Activated T-cell treated with anti-CD3 and anti-CD28 coated beads, Interleukin-2, amount 50 U/mL, for 4 hours (primary cell): Measurements from ENCODE around the gene ALLC. TPM values are rescaled to one million over a fixed set of nuclear protein-coding genes. Genes with fewer than 3 reads are reported as not detected.
"Not testable (repeated sequence)": the region's sequence is repeated elsewhere in the genome, so short reads cannot be mapped to it uniquely, and the experiment has no call there.

Experiments
- ATAC-seq, 2 donors: fragments of 200-7000 bp; cut with Tn5 transposase; one replicate each; pipeline ENCODE4 v1.10.0; 2021
- DNase-seq: peaks from one replicate; pipeline ENCODE4 v3.0.0-alpha.2; 2020
- H3K27me3 Mint-ChIP-seq: one replicate; pipeline ENCODE4 v1.8.0; 2021; ENCODE audit warnings: low read depth, mixed read lengths
- H3K36me3 Mint-ChIP-seq: one replicate; pipeline ENCODE4 v1.8.0; 2022; ENCODE audit warnings: mixed read lengths; ENCODE audit not compliant: insufficient read depth
- H3K4me1 Mint-ChIP-seq: one replicate; pipeline ENCODE4 v1.8.0; 2021; ENCODE audit warnings: low read depth, mixed read lengths
- H3K4me3 Mint-ChIP-seq: one replicate; pipeline ENCODE4 v1.8.0; 2021; ENCODE audit warnings: mild to moderate bottlenecking, moderate library complexity, mixed read lengths
- H3K9me3 Mint-ChIP-seq: one replicate; pipeline ENCODE4 v1.8.0; 2021; ENCODE audit warnings: mixed read lengths
- total RNA-seq, 3 donors: library from RNA; stranded (reverse); gene quantifications; one replicate each; pipeline ENCODE4 v1.2.1, GENCODE V29; 2021

ALLC gene
- total RNA-seq, 3 donors from 2014 or later: not detected

DNA sequence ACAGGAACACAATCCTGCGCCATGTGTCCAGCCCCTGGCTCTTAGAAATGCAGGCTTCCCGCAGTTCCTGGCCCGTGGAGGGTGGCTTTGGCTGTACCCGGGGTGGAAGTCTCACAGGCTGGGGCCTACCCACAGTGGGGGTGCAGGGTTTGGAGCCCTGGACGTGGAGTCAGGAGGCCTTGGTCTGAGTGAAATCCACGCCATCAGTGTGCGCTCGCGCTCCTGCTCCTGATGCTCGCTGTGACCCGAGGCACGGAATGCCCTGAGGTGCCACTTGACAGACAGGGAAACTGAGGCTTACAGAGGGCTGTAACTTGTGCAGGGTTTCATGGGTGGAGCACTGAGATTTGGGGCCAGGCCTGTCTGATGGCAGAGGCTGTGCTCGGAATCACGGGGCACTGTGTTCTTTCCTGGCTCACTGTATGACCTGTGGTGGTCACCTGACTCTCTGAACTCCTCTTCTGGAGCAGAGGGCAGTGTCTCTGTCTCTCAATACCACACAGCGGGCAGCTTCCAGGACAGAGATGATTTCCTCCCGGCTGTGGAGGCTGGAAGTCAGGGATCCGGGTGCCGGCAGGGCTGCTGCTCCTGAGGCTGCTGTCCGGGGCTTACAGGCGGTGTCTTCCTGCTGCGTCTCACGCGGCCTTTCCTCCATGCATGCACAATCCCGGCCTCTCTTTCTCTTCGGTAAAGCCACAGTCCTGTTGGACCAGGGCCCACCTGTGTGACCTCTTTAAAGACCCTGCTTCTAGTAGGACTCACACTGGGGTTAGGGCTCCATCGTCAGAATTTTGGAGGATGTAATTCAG, 25.9 kb upstream of the ALLC start:
- Mint-ChIP-seq H3K4me3 (no peak overlapping the region), H3K36me3 (peaks cover 6% of the 10 kb centered on the region), H3K27me3 (no peaks in the 10 kb centered on the region), H3K9me3 (no peaks in the 10 kb centered on the region), H3K4me1 (no peaks in the 10 kb centered on the region)
- no peak for ATAC-seq
- no peak for DNase-seq

DNA sequence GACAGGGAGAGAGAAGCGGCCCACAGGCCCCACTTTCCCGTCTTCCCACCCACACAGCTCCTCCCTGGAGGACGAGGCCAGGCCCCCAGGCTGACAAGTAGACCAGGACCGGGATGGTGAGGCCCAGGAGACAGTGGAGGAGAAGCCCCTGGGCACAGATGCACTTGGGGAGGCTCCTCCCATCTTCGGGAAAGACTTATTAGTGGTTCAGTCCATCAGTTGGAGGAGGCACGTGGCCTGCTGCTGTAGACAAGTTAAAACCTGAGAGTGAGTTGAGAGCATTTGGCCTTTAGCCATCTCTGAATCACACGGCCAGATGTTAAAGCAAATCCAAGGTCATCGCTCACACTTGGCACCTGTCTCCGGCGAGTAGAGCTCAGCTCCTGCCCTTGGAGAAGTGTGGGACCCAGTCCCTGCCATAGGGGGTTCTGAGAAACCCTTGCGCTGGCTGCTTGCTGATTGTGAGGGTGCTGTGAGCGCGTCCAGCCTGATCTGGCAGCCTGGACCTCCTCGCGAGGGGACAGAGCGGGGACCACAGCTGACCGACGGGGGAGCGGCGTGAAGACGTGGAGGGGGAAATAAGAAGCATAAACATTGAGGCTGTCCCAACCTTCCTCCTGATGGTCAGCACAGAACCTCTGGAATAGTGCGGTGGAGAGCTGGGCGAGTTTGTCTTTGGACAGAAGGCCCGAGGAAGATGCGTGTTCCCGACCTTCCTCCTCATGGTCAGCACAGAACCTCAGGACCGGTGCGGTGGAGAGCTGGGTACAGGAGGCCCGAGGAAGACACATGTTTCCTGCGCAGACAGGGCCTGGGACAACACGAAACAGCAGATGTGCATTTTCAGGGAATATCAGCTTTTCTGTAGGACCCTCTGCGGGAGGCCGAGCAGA, 24.7 kb upstream of the ALLC start:
- no peaks in the 10 kb centered on the region for H3K9me3 Mint-ChIP-seq
- no peak for ATAC-seq
- no peaks in the 10 kb centered on the region for H3K27me3 Mint-ChIP-seq
- peaks cover 2% of the 10 kb centered on the region for H3K36me3 Mint-ChIP-seq
- no peaks in the 10 kb centered on the region for H3K4me1 Mint-ChIP-seq
- DNase-seq: no peak
- H3K4me3 Mint-ChIP-seq: no peak overlapping the region

- Mint-ChIP-seq H3K36me3 (peaks cover 2% of the 10 kb centered on the region), H3K9me3 (no peaks in the 10 kb centered on the region), H3K4me1 (no peaks in the 10 kb centered on the region), H3K4me3 (no peak overlapping the region), H3K27me3 (no peaks in the 10 kb centered on the region)
- DNase-seq (no peak), ATAC-seq (no peak)
Measured at GRCh38 chr2:3633982-3634595, 23.9 kb upstream of the ALLC start.

DNA sequence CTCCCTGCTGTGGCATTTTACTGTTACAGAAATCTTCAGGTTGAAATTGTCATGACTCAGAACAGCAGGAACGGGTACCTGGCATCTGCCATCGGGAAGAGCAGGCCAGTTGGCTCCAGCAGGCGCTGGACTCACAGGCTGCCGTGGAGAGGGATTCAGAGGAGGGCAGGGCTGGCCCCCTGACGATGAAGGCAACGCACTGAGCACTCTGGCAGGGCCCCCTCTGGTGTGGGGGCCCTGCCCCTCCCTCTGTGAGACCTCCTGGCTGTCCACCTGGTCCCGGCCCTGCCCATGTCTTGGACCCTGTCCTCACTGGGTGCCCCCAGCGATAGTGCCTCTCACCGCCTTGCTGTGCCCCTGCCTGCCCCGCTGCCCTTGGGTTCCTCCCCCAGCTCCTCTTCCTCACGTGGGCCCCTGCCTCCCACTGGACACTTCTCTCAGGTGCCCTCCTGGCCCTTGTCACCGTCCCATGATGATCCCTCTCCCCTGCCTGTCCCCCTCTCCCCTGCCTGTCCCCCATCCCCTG, 23.3 kb upstream of the ALLC start:
- Mint-ChIP-seq H3K27me3 (no peaks in the 10 kb centered on the region), H3K4me1 (no peaks in the 10 kb centered on the region), H3K4me3 (no peak overlapping the region), H3K9me3 (no peaks in the 10 kb centered on the region), H3K36me3 (peaks cover 2% of the 10 kb centered on the region)
- DNase-seq: no peak
- ATAC-seq: no peak

DNA sequence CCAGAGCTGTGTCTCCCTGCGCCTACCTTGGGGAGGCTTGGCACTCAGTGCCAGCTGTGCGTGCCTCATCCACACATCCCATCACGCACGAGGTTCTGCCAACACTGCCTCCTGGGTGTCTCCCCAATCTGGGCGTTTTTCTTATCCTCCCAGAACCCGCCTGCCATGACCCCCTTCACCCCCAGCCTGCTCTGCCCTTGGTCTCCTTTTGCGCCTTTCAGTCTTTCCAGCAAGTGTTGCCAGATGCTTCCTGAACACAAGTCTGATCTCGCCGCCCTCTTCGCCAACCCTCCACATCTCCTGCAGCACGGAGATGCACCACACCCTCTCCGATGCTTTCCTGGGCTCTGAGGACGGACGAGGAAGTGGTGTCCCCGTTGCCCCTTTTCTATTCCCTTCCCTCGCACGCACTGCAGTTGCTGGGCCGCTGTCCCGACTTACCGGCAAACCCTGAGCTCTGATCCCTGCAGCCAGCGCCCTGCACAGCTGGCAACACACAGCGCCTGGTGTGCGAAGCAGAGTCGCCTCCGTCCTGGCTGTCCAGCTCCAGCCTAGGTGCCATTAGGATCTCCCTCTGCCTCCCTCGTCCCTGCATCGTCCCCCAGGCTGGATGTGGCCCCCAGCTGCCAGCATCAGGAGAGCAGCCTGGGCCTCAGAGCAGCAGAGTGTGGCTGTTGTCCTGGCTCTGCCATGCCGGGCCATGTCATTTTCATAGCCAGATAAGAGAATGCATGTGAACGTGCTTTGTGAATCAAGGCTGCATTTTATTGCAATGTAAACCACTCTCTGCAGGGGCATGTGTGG, 22.6 kb upstream of the ALLC start:
- DNase-seq: no peak
- no peaks in the 10 kb centered on the region for H3K27me3 Mint-ChIP-seq
- ATAC-seq: no peak
- H3K4me3 Mint-ChIP-seq: no peak overlapping the region
- H3K36me3 Mint-ChIP-seq: peaks cover 2% of the 10 kb centered on the region
- no peaks in the 10 kb centered on the region for H3K4me1 Mint-ChIP-seq
- no peaks in the 10 kb centered on the region for H3K9me3 Mint-ChIP-seq

GRCh38 chr2:3635975-3636327, 22.0 kb upstream of the ALLC start:
- not testable (repeated sequence) for H3K27me3 Mint-ChIP-seq, H3K4me3 Mint-ChIP-seq, H3K4me1 Mint-ChIP-seq, H3K9me3 Mint-ChIP-seq, ATAC-seq, H3K36me3 Mint-ChIP-seq, DNase-seq

GRCh38 chr2:3636586-3637310, 21.3 kb upstream of the ALLC start:
- H3K4me3 Mint-ChIP-seq: no peak overlapping the region
- no peak for DNase-seq
- H3K27me3 Mint-ChIP-seq: no peaks in the 10 kb centered on the region
- no peaks in the 10 kb centered on the region for H3K9me3 Mint-ChIP-seq
- H3K36me3 Mint-ChIP-seq: peaks cover 2% of the 10 kb centered on the region
- ATAC-seq: no peak
- no peaks in the 10 kb centered on the region for H3K4me1 Mint-ChIP-seq

DNA sequence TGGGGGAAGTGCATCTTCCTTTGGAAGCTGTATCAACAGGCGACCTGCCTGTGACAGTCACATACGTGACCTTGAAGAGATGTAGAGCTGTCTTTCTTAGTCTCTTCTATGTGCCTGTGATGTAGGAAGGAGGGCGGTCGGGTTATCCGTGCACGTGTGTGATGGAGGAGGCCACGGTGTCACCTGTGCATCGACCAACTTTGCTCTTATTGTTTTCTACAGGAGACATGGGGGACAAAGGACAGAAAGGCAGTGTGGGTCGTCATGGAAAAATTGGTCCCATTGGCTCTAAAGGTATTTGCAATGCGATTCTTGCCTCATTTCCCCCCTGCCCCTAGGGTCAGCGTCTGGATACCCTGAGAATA, 20.7 kb upstream of the ALLC start:
- Mint-ChIP-seq H3K4me1 (no peaks in the 10 kb centered on the region), H3K36me3 (peaks cover 2% of the 10 kb centered on the region), H3K4me3 (no peak overlapping the region), H3K9me3 (no peaks in the 10 kb centered on the region), H3K27me3 (no peaks in the 10 kb centered on the region)
- ATAC-seq (no peak), DNase-seq (no peak)

GRCh38 chr2:3637692-3638455, 20.1 kb upstream of the ALLC start:
- Mint-ChIP-seq H3K4me1 (no peaks in the 10 kb centered on the region), H3K27me3 (no peaks in the 10 kb centered on the region), H3K9me3 (no peaks in the 10 kb centered on the region), H3K36me3 (peaks cover 2% of the 10 kb centered on the region), H3K4me3 (no peak overlapping the region)
- no peak for DNase-seq
- ATAC-seq: no peak

DNA sequence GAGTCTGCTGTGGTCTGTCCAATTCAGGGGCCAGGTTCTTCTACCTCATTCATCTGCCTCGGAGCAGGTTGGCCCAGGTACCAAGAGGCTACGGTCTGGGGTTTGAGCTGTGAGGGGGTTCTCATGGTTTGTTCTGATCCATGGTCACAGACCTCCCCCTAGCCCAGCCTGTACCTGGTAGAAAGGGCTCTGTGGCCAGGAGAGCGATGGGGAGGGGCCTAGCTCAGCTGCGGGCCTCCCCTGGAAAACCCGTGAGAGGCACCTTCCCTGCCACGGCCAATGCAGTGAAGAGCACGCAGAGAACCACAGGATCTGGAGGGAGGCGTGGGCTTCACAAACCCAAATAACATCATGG, 19.6 kb upstream of the ALLC start:
- H3K27me3 Mint-ChIP-seq: no peaks in the 10 kb centered on the region
- DNase-seq (no peak), ATAC-seq (no peak)
- no peaks in the 10 kb centered on the region for H3K9me3 Mint-ChIP-seq
- H3K36me3 Mint-ChIP-seq: peaks cover 1% of the 10 kb centered on the region
- H3K4me1 Mint-ChIP-seq: no peaks in the 10 kb centered on the region
- H3K4me3 Mint-ChIP-seq: no peak overlapping the region

GRCh38 chr2:3639015-3639630, 18.9 kb upstream of the ALLC start:
- H3K4me3 Mint-ChIP-seq: no peak overlapping the region
- H3K36me3 Mint-ChIP-seq: no peaks in the 10 kb centered on the region
- H3K9me3 Mint-ChIP-seq: no peaks in the 10 kb centered on the region
- no peaks in the 10 kb centered on the region for H3K4me1 Mint-ChIP-seq
- no peak for DNase-seq
- no peaks in the 10 kb centered on the region for H3K27me3 Mint-ChIP-seq
- no peak for ATAC-seq

GRCh38 chr2:3639653-3640052, 18.3 kb upstream of the ALLC start:
- H3K27me3 Mint-ChIP-seq: no peaks in the 10 kb centered on the region
- no peak for ATAC-seq
- no peaks in the 10 kb centered on the region for H3K4me1 Mint-ChIP-seq
- no peaks in the 10 kb centered on the region for H3K36me3 Mint-ChIP-seq
- DNase-seq: no peak
- no peak overlapping the region for H3K4me3 Mint-ChIP-seq
- no peaks in the 10 kb centered on the region for H3K9me3 Mint-ChIP-seq

- H3K27me3 Mint-ChIP-seq: no peaks in the 10 kb centered on the region
- no peaks in the 10 kb centered on the region for H3K9me3 Mint-ChIP-seq
- no peaks in the 10 kb centered on the region for H3K4me1 Mint-ChIP-seq
- DNase-seq (no peak), ATAC-seq (no peak)
- H3K4me3 Mint-ChIP-seq: no peak overlapping the region
- no peaks in the 10 kb centered on the region for H3K36me3 Mint-ChIP-seq
Measured at GRCh38 chr2:3641181-3641580, 16.8 kb upstream of the ALLC start.
